Epithelial cell of umbilical artery (primary cell): ENCODE data around the gene MTM1. TPM values are rescaled to one million over a fixed set of nuclear protein-coding genes. Genes with fewer than 3 reads are reported as not detected.

ENCODE experiments used
- total RNA-seq: library from RNA; depleted of rRNA; stranded (reverse); fragments of >200 nt; gene quantifications from 2 replicates; pipeline ENCODE4 v1.2.3, GENCODE V29; 2014

Gene MTM1
- total RNA-seq: 7.5 and 9.1 TPM in 2 replicates

DNA sequence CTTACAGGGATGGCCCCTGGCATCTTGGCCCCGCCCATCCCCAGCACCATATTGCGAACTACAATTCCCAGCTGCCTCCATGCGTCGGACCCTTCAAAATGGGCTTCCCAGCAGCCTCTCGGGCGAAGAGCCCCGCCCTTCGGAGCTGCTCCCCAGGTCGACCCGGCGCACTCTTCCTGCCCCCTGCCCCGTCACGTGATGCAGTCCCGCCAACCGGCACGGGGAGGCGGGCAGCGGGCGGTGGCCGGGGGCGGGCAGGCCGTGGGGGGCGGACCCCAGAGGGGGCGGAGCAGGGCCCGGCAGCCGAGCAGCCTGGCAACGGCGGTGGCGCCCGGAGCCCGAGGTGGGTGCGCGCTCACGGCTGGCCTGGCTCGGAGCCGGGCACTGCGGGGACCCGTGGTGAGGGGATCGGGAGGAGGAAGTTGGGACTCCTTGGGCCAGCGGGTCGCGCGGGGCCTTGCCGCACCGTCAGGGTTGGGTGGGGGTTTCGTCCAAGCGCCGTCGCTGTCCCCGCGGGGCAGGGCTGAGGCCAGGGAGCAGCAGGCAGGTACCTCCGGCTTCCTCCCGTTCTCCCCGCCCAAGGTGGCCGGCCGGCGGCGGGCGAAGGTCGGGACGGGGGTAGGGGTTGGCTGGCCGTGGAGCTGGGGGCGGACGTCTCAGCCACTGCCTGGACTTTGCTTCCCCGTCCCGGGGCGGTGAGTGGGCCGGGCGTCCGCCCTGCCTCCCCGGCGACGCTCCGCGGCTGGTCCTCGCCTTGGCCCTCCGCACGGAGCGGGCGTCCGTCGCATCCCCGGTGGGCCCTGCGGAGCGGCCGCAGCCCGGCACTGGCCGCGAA is at the start of gene MTM1:
MTM1 (plus strand) TSS at position 302 of the 835 bp plus-strand sequence. CDS start 23,994 bp downstream, outside the sequence.

GRCh38 chrX:150692831-150693724 is 124.7 kb downstream of the MTM1 start, which contains the start of gene MTMR1:
Gene MTMR1 (plus strand): TSS chrX:150693396. CDS start chrX:150693531, 135 bp downstream.

Other genes starting within 250 kb of the MTM1 start
- 0.32 and 0.91 TPM in 2 replicates for gene MAMLD1, start 205.3 kb upstream of the MTM1 start, total RNA-seq
- gene MTMR1, start 124.8 kb downstream of the MTM1 start, total RNA-seq: 16.2 and 16.4 TPM in 2 replicates